Left lung (tissue), 10 donors: ENCODE data around the gene NUBP2. TPM values are rescaled to one million over a fixed set of nuclear protein-coding genes. Genes with fewer than 3 reads are reported as not detected.

Source experiments
- ATAC-seq: fragments of 200-7000 bp; cut with Tn5 transposase; one replicate; pipeline ENCODE4 v1.9.1; 2020; ENCODE audit warnings: moderate library complexity
- DNase-seq, 4 donors: peaks; one replicate each; pipeline ENCODE4 v3.0.0-alpha.2; 2013 to 2020
- H3K27ac ChIP-seq, 2 donors: fragments of 200-600 bp; sonication (generic) in 1 of 2; one replicate each; pipeline versions ENCODE4 v1.5.0 to v1.8.0; 2020 to 2021
- H3K27me3 ChIP-seq, 2 donors: fragments of 200-600 bp; sonication (generic) in 1 of 2; one replicate each; pipeline versions ENCODE4 v1.5.0 to v1.8.0; 2020 to 2021
- H3K36me3 ChIP-seq, 2 donors: fragments of 200-600 bp; sonication (generic) in 1 of 2; one replicate each; pipeline versions ENCODE4 v1.5.0 to v1.8.0; 2020 to 2021
- H3K4me1 ChIP-seq, 2 donors: fragments of 200-600 bp; one replicate each; pipeline ENCODE4 v1.8.0; 2021
- H3K4me3 ChIP-seq, 2 donors: fragments of 200-600 bp; sonication (generic) in 1 of 2; one replicate each; pipeline versions ENCODE4 v1.5.0 to v1.8.0; 2020 to 2021; ENCODE audit warnings: mild to moderate bottlenecking in 1 of 2
- H3K9me3 ChIP-seq, 2 donors: fragments of 200-600 bp; sonication (generic) in 1 of 2; one replicate each; pipeline versions ENCODE4 v1.5.0 to v1.8.0; 2020 to 2021
- CTCF ChIP-seq, 2 donors: fragments of 200-600 bp; sonication (generic) in 1 of 2; IDR thresholded peaks; one replicate each; pipeline versions ENCODE4 v1.5.0 to v1.8.0; 2021; ENCODE audit warnings: antibody characterized with exemption in 2 of 2
- intact Hi-C, 2 donors: fragments of 100-400 bp; cut with DNase I; formaldehyde crosslinking; loops; one replicate each; pipeline versions ENCODE4 v1.11.2 to v1.14.2; 2022
- polyA plus RNA-seq, 6 donors: library from polyadenylated mRNA; unstranded; fragments of 120-200 nt; gene quantifications; one replicate each; pipeline ENCODE4 v1.2.1, GENCODE V29; 2013; ENCODE audit not compliant: insufficient read length in 6 of 6
- total RNA-seq, 2 donors: library from RNA; stranded (reverse); fragmentation: NEBNext Ultra II Directional; extraction: Animal tissue kit (Norgen Biotek cat#: 25700); gene quantifications; one replicate each; pipeline ENCODE4 v1.2.1, GENCODE V29; 2021
- donor health status: DM: no; HTN: yes; CAD: no.
- donor health status: DM: no; HTN: no; CAD: no.

The NUBP2 gene
- total and polyA plus RNA-seq, 8 donors: 32.6 to 56.4 (median 42.7) TPM

- Histone ChIP-seq H3K9me3 (no peaks in the 10 kb centered on the region), H3K4me1 (peaks cover 0 to 12% of the 10 kb centered on the region in 2 donors), H3K27ac (no peak overlapping the region), H3K27me3 (no peaks in the 10 kb centered on the region), H3K4me3 (no peak overlapping the region), H3K36me3 (peaks cover 0 to 70% of the 10 kb centered on the region in 2 donors)
- ATAC-seq: no peak
- intact Hi-C loops: no loop called here
- DNase-seq: peak in 1 of 4 donors; percentile 24
- no peak for TF ChIP-seq CTCF (IDR thresholded peaks at IDR 0.05)
These were observed 6.9 kb downstream of the NUBP2 start for GRCh38 chr16:1789643-1790045.

GRCh38 chr16:1790261-1790610, 7.5 kb downstream of the NUBP2 start:
- no peak overlapping the region for H3K4me3 ChIP-seq
- TF ChIP-seq CTCF (IDR thresholded peaks at IDR 0.05): no peak
- H3K4me1 ChIP-seq: peaks cover 0 to 8% of the 10 kb centered on the region in 2 donors
- no peaks in the 10 kb centered on the region for H3K27me3 ChIP-seq
- peaks cover 0 to 70% of the 10 kb centered on the region in 2 donors for H3K36me3 ChIP-seq
- intact Hi-C loops: no loop called here
- H3K9me3 ChIP-seq: no peaks in the 10 kb centered on the region
- no peak overlapping the region for H3K27ac ChIP-seq
- DNase-seq (no peak), ATAC-seq (no peak)

GRCh38 chr16:1790611-1791255, 8.0 kb downstream of the NUBP2 start:
- DNase-seq: peak in 1 of 4 donors; percentile 72
- peaks cover 0 to 4% of the 10 kb centered on the region in 2 donors for H3K4me1 ChIP-seq
- H3K27me3 ChIP-seq: no peaks in the 10 kb centered on the region
- no peaks in the 10 kb centered on the region for H3K9me3 ChIP-seq
- intact Hi-C loops: no loop called here
- H3K27ac ChIP-seq: no peak overlapping the region
- no peak overlapping the region for H3K4me3 ChIP-seq
- peaks cover 0 to 68% of the 10 kb centered on the region in 2 donors for H3K36me3 ChIP-seq
- ATAC-seq: no peak
- no peak for TF ChIP-seq CTCF (IDR thresholded peaks at IDR 0.05)

GRCh38 chr16:1791256-1791942, 8.6 kb downstream of the NUBP2 start:
- no peak for TF ChIP-seq CTCF (IDR thresholded peaks at IDR 0.05)
- H3K27ac ChIP-seq: no peak overlapping the region
- peaks cover 0 to 61% of the 10 kb centered on the region in 2 donors for H3K36me3 ChIP-seq
- no peaks in the 10 kb centered on the region for H3K27me3 ChIP-seq
- no peak overlapping the region for H3K4me3 ChIP-seq
- intact Hi-C loops: no loop called here
- ATAC-seq: no peak
- no peaks in the 10 kb centered on the region for H3K4me1 ChIP-seq
- no peaks in the 10 kb centered on the region for H3K9me3 ChIP-seq
- peak in 1 of 4 donors; percentile 80 for DNase-seq

GRCh38 chr16:1791943-1792812, 9.4 kb downstream of the NUBP2 start:
- no peak overlapping the region for H3K4me3 ChIP-seq
- H3K27me3 ChIP-seq: no peaks in the 10 kb centered on the region
- intact Hi-C loops: no loop called here
- ATAC-seq: no peak
- peak in 2 of 4 donors; percentile 25 to 76 for DNase-seq
- no peaks in the 10 kb centered on the region for H3K4me1 ChIP-seq
- H3K36me3 ChIP-seq: peaks cover 0 to 53% of the 10 kb centered on the region in 2 donors
- no peak overlapping the region for H3K27ac ChIP-seq
- no peak for TF ChIP-seq CTCF (IDR thresholded peaks at IDR 0.05)
- H3K9me3 ChIP-seq: no peaks in the 10 kb centered on the region
